HL-60/S4 treated with retinoic acid at 250 ng/mL for 4 days and 3 days (cell line): ENCODE results near the gene HOXC4.
"Not testable (repeated sequence)": the region's sequence is repeated elsewhere in the genome, so short reads cannot be mapped to it uniquely, and the experiment has no call there.

Experiments used
- in situ Hi-C: fragments of 300-500 bp; cut with MboI; formaldehyde crosslinking; loops from 2 replicates; pipeline ENCODE4 v1.7.0; 2022; ENCODE audit warnings: low sequenced_read_pairs

HOXC4 gene

DNA sequence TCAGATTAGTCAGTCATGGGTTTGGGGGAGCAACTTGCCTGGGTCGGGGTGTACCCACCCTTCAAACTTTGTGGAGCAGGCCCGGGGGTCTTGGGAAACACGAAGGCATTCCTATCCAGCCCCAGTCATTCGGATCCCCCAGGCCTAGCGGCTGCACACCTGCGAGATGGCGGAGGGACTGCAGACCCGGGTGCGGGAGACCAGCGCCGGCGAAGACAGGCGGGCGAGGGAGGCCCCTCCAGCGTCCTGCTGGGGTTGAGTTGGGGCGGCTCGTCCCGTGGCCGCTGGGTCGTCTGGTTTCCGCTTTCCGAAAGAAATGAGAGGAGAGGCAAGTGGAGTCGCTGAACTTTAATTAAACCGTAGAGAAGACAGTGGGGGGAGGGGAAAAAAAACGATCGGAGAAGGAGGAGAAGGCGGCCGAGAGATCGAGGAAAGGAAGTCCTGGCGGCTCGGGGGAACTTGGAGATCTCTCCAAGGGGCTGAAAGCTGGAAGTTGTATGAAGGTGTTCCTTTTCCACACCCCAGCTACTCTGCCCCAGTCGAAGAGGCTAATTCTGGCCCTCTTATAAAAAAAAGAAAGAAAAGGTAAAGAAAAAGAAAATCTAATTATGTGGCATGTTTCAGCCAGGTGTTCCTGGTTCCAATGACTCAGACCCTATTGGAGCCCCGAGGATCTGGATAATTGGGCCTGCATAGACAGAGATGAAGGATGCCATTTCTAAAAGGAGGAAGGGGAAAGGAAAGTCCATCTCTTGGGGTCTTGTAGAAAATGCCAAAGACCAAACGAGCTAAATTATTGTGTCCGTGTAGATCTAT is 28.2 kb downstream of the HOXC4 start:
- in situ Hi-C loops: not testable (repeated sequence)

DNA sequence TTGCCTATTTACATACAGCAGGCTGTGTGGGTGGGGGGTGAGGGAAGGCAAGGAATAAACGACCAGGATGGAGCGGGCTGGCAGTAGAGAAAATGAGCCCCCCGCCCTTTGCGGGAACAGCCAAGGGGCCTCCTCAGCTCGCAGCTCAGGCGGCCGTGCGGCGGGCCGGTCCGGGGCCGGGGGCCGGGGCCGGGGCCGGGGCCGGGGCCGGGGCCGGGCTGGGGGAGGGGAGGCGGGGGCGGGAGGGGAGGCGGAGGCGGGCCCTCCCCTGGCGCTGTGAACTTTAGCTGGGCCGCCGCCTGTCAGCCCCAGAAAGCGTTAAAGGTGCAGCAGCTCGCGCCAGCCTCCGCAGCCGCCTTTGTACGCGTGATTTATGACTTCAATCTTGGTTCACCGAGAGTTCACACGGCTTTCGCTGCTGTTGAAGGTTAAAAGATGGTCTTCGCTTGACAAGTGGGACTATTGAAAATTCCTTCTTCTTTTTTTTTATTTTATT is 28.8 kb downstream of the HOXC4 start:
- in situ Hi-C loops: no loop called here

DNA sequence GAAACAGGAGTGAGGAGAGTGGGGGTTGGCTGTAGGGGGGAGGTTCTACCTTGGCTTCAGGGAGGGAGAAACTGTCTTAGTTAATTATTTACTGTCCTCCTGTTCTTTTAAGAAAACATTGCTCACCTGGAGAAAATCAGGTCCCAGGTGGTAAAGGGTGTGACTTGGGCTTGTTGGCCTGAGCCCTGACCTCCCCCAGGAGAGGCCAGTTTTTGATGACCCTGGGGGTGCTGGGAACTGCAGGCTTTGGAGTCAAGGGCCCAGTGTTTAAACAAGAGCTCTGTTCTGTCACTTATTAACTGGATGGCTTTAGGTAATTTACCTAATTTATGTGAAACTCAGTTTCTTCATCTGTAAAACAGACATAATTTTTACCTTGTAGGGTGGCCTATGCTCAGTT is 34.4 kb downstream of the HOXC4 start:
- in situ Hi-C loops: not testable (repeated sequence)

DNA sequence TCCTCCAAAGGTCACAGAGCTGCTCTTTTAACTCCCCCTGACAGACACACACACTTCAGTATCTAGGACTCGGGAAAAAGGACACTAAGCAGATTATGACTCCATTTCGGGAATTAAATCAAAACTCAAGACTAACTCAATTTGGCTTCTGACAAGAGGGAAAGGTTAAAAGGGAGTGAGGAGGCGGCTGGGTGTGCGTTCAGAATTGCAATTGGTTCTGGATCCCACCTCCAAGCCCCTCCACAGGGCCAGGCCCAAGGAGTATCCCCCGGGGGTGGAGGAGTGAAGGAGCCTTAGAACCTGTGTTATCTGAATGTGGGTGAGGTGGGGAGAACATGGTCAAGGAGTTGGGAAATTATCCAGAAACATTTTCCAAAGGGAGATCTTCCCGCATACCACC is 35.8 kb downstream of the HOXC4 start:
- in situ Hi-C loops: not testable (repeated sequence)

DNA sequence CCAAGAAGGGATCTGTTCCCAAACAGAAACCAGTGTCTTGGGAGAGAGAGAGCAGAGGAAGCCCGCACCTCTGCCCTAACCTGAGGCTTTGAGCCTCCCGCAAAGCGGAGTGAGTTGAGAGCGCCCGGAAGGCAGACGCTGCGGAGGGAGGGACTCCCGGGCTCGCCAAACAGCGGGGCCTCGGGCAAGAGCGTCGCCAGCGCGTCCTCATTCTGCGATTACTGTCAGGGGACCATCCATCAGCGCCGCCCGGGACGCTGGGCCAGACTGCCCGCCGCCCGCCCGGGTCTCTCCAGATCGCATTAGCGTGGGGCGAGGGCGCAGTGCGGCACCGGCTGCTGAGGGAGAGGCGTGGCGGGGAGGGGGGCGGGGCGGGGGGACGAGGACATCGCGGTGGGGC is 36.7 kb downstream of the HOXC4 start:
- in situ Hi-C loops: not testable (repeated sequence)

DNA sequence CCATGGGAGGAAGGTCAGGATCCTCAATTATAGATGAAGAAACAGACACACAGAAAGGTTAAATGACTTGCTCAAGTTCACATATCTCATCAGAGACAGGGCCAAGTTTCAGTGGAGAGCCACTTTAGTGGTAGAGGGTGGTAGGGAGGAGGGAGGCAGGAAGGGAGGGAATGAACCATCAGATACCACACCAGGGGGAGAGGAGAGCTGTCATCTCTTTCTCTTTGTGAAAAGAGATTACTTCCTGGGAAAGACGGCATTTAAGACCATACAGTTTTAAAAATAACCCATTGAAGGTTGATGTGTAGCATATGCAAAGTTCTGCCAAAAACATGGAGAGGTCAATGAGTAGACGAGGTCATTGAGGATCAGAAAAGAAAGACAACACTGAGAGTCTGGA is 39.3 kb downstream of the HOXC4 start:
- in situ Hi-C loops: not testable (repeated sequence)

DNA sequence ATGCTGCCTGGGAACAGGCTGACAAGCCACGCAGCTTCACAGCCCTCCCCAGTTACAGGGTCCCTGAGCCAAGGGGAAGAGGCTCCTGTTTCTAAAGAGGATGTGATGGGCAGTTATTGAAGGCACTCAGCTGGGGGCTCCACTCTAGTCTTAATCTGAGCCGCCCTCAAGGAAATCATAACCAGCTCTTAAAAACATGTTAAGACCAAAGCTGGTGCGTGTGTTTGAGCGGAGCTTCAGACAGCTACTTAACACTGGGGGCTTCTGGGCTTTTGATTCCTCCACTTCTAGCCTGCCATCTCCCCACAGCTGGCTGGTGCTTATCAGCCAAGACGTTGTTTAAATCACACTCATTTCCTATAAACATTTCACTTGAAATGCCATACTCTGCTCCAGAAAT is 42.3 kb downstream of the HOXC4 start:
- in situ Hi-C loops: not testable (repeated sequence)

DNA sequence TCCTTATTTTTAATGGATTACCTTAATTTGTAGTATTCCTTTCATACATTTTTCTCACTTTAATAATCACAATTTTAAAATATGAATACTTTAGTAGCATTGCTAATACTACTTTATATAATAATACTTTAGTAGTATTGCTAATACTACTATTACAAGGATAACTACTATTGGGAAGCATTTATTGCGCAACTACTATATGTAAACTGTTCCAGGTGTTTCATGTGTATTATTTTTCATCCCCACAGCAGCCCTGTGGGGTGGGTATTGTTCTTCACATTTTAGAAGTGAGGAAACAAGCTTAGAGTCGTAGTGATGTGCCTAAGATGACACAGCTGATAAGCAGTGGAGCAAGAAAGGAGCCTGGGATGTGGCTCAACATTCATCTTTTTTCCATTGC is 45.0 kb downstream of the HOXC4 start:
- in situ Hi-C loops: not testable (repeated sequence)

DNA sequence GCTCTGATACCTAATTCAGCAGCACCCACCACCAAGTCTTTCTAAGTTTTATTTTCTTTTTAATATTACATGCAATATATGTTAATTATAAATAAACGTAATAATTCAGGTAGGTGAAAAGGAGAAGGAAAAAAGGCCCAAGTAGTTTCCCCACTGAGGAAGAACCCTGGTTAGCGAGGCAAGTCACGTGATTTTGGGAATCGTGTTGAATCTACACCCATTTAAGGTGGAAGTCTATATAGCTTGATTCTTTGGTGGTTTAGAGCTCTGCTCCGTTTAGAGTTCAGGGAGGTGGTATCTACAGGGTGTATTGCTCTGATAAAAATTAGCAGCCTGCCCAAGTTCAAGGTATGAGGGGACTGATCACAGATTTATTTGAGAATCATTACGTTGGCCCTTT is 47.0 kb downstream of the HOXC4 start:
- in situ Hi-C loops: not testable (repeated sequence)

DNA sequence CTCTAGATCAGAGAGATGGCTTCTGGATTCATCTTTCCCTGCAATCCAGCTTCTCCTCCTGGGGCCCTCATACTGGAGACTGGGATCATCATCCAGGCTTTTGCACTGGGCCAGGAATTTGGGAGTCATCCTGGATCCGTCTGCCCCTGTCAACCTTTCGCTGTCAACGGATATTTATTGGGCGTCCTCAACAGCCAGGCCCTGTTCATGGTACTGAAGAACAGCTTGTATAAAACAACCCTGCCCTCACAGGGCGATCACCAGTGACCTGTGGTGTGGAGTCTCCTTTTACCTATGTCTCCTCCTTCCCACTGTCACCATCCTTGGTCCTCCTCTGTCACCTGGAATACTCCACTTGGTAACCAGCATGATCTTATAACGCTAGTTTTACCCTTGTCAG is 48.6 kb downstream of the HOXC4 start:
- in situ Hi-C loops: not testable (repeated sequence)

DNA sequence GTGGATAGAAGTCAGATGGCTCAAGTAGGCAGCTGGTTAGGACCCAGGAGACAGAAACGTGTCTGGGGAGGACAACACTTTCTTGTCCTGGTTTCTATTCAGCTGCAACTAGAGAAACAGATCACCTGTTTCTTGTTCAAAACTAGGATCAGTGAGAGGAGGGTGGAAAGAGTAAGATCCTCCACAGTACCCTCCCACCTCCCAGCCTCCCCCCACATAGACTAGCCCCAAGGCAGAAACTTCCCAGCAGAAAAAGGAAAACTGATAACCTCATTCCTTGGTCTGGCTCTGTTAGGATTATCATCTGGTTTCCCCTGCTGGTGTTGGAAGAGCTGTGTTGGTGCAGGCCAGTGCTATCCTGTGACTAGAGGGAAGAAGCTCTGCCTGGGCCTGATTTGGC is 50.2 kb downstream of the HOXC4 start:
- in situ Hi-C loops: not testable (repeated sequence)
